CD8-positive, alpha-beta memory T cell (primary cell): Measurements from ENCODE around the gene MYOC. TPM values are rescaled to one million over a fixed set of nuclear protein-coding genes. Genes with fewer than 3 reads are reported as not detected.
A peak's percentile ranks its signal among the peaks of the same experiment; 100 is the strongest.
"Not testable (repeated sequence)": the region's sequence is repeated elsewhere in the genome, so short reads cannot be mapped to it uniquely, and the experiment has no call there.

ENCODE experiments used
- CTCF ChIA-PET: fragments of 350-600 bp; sonication (Branson Sonifier 250); formaldehyde crosslinking; loops from one replicate; lab custom pipeline; 2021; ENCODE audit warnings: antibody characterized with exemption; lab: Charles Lee
- POLR2A ChIA-PET: fragments of 350-600 bp; sonication (Branson Sonifier 250); formaldehyde crosslinking; loops from one replicate; lab custom pipeline; 2021; ENCODE audit warnings: antibody characterized with exemption; lab: Charles Lee
- DNase-seq, 5 donors: peaks; one replicate each; pipeline versions ENCODE4 v3.0.0 to v3.0.0-alpha.2; 2020 to 2022; ENCODE audit warnings: mixed read lengths in 1 of 5
- H3K27ac ChIP-seq: one replicate; pipeline ENCODE4 v1.7.0; 2013; ENCODE audit warnings: low read depth, mild to moderate bottlenecking, low read length, moderate library complexity
- H3K27me3 ChIP-seq: 2 replicates; pipeline ENCODE4 v1.7.0; 2013; ENCODE audit warnings: low read length, mild to moderate bottlenecking; ENCODE audit not compliant: insufficient read depth, poor library complexity, severe bottlenecking
- H3K36me3 ChIP-seq: 2 replicates; pipeline ENCODE4 v1.7.0; 2013; ENCODE audit warnings: mild to moderate bottlenecking, low read length, moderate library complexity; ENCODE audit not compliant: insufficient read depth
- H3K4me1 ChIP-seq: 2 replicates; pipeline ENCODE4 v1.7.0; 2013; ENCODE audit warnings: mild to moderate bottlenecking, low read length, moderate library complexity; ENCODE audit not compliant: insufficient read depth
- H3K4me3 ChIP-seq: 2 replicates; pipeline ENCODE4 v1.7.0; 2013; ENCODE audit warnings: mild to moderate bottlenecking, low read length
- H3K9me3 ChIP-seq: 2 replicates; pipeline ENCODE4 v1.7.0; 2013; ENCODE audit warnings: mild to moderate bottlenecking, low read length
- H3K27ac Mint-ChIP-seq, 8 donors: one replicate each; pipeline ENCODE4 v1.8.0; 2020 to 2021; ENCODE audit warnings: mixed read lengths in 8 of 8, mild to moderate bottlenecking in 6 of 8, inconsistent platforms in 3 of 8, moderate library complexity in 3 of 8
- H3K27me3 Mint-ChIP-seq, 2 donors: one replicate each; pipeline ENCODE4 v1.8.0; 2020 to 2021; ENCODE audit warnings: mixed read lengths in 2 of 2, mild to moderate bottlenecking in 1 of 2, moderate library complexity in 1 of 2
- H3K36me3 Mint-ChIP-seq, 3 donors: one replicate each; pipeline ENCODE4 v1.8.0; 2020 to 2021; ENCODE audit warnings: mixed read lengths in 3 of 3, inconsistent platforms in 1 of 3, mild to moderate bottlenecking in 1 of 3
- H3K4me1 Mint-ChIP-seq, 3 donors: one replicate each; pipeline ENCODE4 v1.8.0; 2020 to 2021; ENCODE audit warnings: mixed read lengths in 3 of 3, inconsistent platforms in 1 of 3, mild to moderate bottlenecking in 1 of 3
- H3K4me3 Mint-ChIP-seq, 7 donors: one replicate each; pipeline ENCODE4 v1.8.0; 2020 to 2021; ENCODE audit warnings: mixed read lengths in 7 of 7, mild to moderate bottlenecking in 6 of 7, moderate library complexity in 4 of 7, inconsistent platforms in 2 of 7
- H3K9me3 Mint-ChIP-seq, 5 donors: one replicate each; pipeline ENCODE4 v1.8.0; 2020 to 2022; ENCODE audit warnings: mixed read lengths in 5 of 5, mild to moderate bottlenecking in 3 of 5, moderate library complexity in 2 of 5, inconsistent platforms in 1 of 5
- polyA plus RNA-seq: library from polyadenylated mRNA; unstranded; fragments of 300-500 nt; fragmentation: Illumina TruSeq; gene quantifications from one replicate; pipeline ENCODE4 v1.2.3, GENCODE V29; 2021
- total RNA-seq, 2 experiments: library from RNA; stranded (reverse); gene quantifications; one replicate each; pipeline ENCODE4 v1.2.3, GENCODE V29; 2021

The MYOC gene
- total and polyA plus RNA-seq, 3 experiments from 2014 or later = not detected

DNA sequence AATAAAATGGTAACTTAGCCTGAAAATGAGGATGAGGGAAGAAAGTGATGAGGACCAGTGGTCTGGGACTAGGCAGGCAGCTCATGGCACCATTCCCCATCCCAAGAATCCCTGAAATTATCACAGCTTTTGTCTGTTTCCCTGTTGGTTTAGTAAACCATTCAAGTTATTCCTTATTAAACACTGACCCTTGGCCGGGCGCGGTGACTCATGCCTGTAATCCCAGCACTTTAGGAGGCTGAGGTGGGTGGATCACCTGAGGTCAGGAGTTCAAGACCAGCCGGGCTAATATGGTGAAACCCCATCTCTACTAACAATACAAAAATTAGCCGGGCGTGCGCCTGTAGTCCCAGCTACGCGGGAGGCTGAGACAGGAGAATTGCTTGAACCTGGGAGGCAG is 3.7 kb upstream of the MYOC start:
- H3K27me3 ChIP-seq, H3K27ac ChIP-seq, H3K9me3 ChIP-seq, H3K4me1 ChIP-seq, H3K36me3 ChIP-seq, H3K4me3 ChIP-seq, DNase-seq, H3K36me3 Mint-ChIP-seq, H3K9me3 Mint-ChIP-seq: not testable (repeated sequence)
- CTCF ChIA-PET = interaction anchor here (1.4 to 2.7 kb wide), 4 partner anchors 11 to 330 kb away, joined by 3 to 16 read pairs (median 4); no protein-coding TSS in a partner anchor
- peaks cover 7 to 10% (median 10%) of the 10 kb centered on the region in 3 donors for H3K4me1 Mint-ChIP-seq
- peak overlapping the region in 1 of 8 donors; percentile 38 for H3K27ac Mint-ChIP-seq
- peak overlapping the region in 1 of 7 donors; percentile 63 for H3K4me3 Mint-ChIP-seq
- peaks cover 13 to 53% of the 10 kb centered on the region in 2 donors for H3K27me3 Mint-ChIP-seq
- POLR2A ChIA-PET = interaction anchor here (1.0 kb wide), 1 partner anchor 125 kb away, joined by 3 read pairs; no protein-coding TSS in a partner anchor

DNA sequence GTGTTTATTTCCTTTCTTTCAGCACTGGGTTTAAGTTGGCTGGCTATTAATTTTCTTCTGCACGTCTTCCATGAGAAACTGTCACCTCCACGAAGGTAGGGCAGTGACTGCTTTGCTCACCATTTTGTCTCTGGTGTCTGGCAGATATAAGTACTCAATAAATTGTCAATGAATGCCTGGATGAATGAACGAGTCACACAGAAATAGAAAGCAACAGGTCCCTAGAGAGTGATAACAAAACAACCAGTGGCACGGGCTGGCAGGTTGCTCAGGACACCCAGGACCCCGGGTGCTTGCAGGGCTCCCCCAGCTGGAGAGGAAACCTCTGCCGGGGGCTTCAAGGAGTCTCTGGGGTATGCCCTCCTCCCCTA is 3.2 kb upstream of the MYOC start:
- H3K27me3 ChIP-seq = peaks cover 10% of the 10 kb centered on the region
- Mint-ChIP-seq H3K27ac (peak overlapping the region in 1 of 8 donors; percentile 38), H3K27me3 (peaks cover 15 to 58% of the 10 kb centered on the region in 2 donors), H3K36me3 (no peaks in the 10 kb centered on the region), H3K9me3 (no peaks in the 10 kb centered on the region), H3K4me3 (peak overlapping the region in 4 of 7 donors; percentile 26 to 71 (median 42)), H3K4me1 (peaks cover 7 to 10% (median 10%) of the 10 kb centered on the region in 3 donors)
- peaks cover 6% of the 10 kb centered on the region for H3K4me1 ChIP-seq
- H3K4me3 ChIP-seq = no peak overlapping the region
- DNase-seq = no peak
- CTCF ChIA-PET = interaction anchor here (1.0 to 2.7 kb wide), 5 partner anchors 10 to 331 kb away, joined by 3 to 16 read pairs (median 4); no protein-coding TSS in a partner anchor
- no peaks in the 10 kb centered on the region for H3K9me3 ChIP-seq
- POLR2A ChIA-PET = interaction anchor here (1.0 kb wide), 1 partner anchor 125 kb away, joined by 3 read pairs; no protein-coding TSS in a partner anchor
- H3K36me3 ChIP-seq = no peaks in the 10 kb centered on the region
- no peak overlapping the region for H3K27ac ChIP-seq

GRCh38 chr1:171654942-171655745 is 2.7 kb upstream of the MYOC start:
- peaks cover 7 to 10% (median 10%) of the 10 kb centered on the region in 3 donors for H3K4me1 Mint-ChIP-seq
- peak; percentile 26 to 70 (median 45) for DNase-seq
- H3K27ac ChIP-seq = no peak overlapping the region
- no peak overlapping the region for H3K4me3 ChIP-seq
- H3K4me1 ChIP-seq = peaks cover 6% of the 10 kb centered on the region
- H3K27ac Mint-ChIP-seq = no peak overlapping the region
- H3K36me3 Mint-ChIP-seq = no peaks in the 10 kb centered on the region
- H3K27me3 ChIP-seq = peaks cover 10% of the 10 kb centered on the region
- ChIA-PET POLR2A (interaction anchor here (1.0 kb wide), 1 partner anchor 126 kb away, joined by 3 read pairs; no protein-coding TSS in a partner anchor), CTCF (interaction anchor here (1.0 to 2.7 kb wide), 7 partner anchors 9 to 342 kb away, joined by 3 to 16 read pairs (median 3); no protein-coding TSS in a partner anchor)
- peaks cover 16 to 60% of the 10 kb centered on the region in 2 donors for H3K27me3 Mint-ChIP-seq
- no peaks in the 10 kb centered on the region for H3K9me3 Mint-ChIP-seq
- peak overlapping the region in 6 of 7 donors; percentile 26 to 71 (median 54) for H3K4me3 Mint-ChIP-seq
- H3K9me3 ChIP-seq = no peaks in the 10 kb centered on the region
- H3K36me3 ChIP-seq = no peaks in the 10 kb centered on the region

GRCh38 chr1:171654201-171654941 is 1.9 kb upstream of the MYOC start:
- Mint-ChIP-seq H3K9me3 (no peaks in the 10 kb centered on the region), H3K27ac (no peak overlapping the region), H3K27me3 (peaks cover 16 to 63% of the 10 kb centered on the region in 2 donors), H3K4me3 (no peak overlapping the region), H3K4me1 (peaks cover 7 to 10% (median 10%) of the 10 kb centered on the region in 3 donors), H3K36me3 (no peaks in the 10 kb centered on the region)
- peaks cover 6% of the 10 kb centered on the region for H3K4me1 ChIP-seq
- POLR2A ChIA-PET = no interaction called here
- CTCF ChIA-PET = interaction anchor here (1.3 to 2.7 kb wide), 4 partner anchors 9 to 341 kb away, joined by 3 to 16 read pairs (median 4); no protein-coding TSS in a partner anchor
- peaks cover 10% of the 10 kb centered on the region for H3K27me3 ChIP-seq
- no peak overlapping the region for H3K27ac ChIP-seq
- H3K9me3 ChIP-seq = no peaks in the 10 kb centered on the region
- H3K36me3 ChIP-seq = no peaks in the 10 kb centered on the region
- no peak for DNase-seq
- H3K4me3 ChIP-seq = no peak overlapping the region

DNA sequence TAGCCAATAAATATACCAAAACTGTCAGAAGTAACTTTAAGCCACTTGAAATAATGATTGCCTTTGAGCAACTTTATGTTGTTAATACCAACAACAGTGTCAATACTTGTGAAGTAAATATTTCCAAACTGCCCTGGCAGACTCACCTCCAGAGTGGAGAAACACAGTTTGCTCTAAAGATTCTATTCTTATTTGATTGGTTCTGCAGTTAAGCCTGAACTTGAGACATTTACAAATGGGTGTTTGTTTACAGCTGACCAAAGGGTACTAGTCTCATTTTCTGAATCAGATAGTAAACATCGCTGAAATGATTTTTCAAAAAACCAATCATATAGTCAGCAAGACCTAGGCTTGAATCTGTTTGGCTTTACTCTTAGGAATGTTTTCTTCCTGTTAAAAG is 1.3 kb upstream of the MYOC start:
- H3K4me3 ChIP-seq = no peak overlapping the region
- no peaks in the 10 kb centered on the region for H3K36me3 Mint-ChIP-seq
- H3K4me3 Mint-ChIP-seq = no peak overlapping the region
- peaks cover 7 to 10% (median 10%) of the 10 kb centered on the region in 3 donors for H3K4me1 Mint-ChIP-seq
- H3K27ac ChIP-seq = no peak overlapping the region
- peaks cover 10% of the 10 kb centered on the region for H3K27me3 ChIP-seq
- H3K9me3 Mint-ChIP-seq = no peaks in the 10 kb centered on the region
- ChIA-PET POLR2A (no interaction called here), CTCF (interaction anchor here (1.4 to 2.7 kb wide), 2 partner anchors 8 to 340 kb away, joined by 3 to 16 read pairs; no protein-coding TSS in a partner anchor)
- H3K27me3 Mint-ChIP-seq = peaks cover 16 to 63% of the 10 kb centered on the region in 2 donors
- no peak for DNase-seq
- H3K36me3 ChIP-seq = no peaks in the 10 kb centered on the region
- no peak overlapping the region for H3K27ac Mint-ChIP-seq
- no peaks in the 10 kb centered on the region for H3K9me3 ChIP-seq
- H3K4me1 ChIP-seq = peaks cover 6% of the 10 kb centered on the region

DNA sequence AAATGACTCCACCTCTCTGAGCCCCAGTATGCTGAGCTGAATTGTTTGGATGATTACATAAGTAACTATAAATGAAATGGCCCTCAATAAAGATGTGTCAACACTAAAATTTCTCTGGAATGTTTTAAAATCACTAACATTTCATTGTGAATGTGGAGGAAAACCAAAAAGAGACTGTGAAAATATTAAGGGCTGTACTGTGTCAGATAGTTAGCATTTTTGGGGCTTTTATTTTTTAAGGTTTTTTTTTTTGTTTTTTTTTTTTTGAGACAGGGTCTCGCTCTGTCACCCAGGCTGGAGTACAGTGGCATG is 6.3 kb downstream of the MYOC start:
- no peaks in the 10 kb centered on the region for H3K9me3 ChIP-seq
- ChIA-PET POLR2A (no interaction called here), CTCF (interaction anchor here (1.3 to 3.5 kb wide), 2 partner anchors 9 to 342 kb away, joined by 4 to 16 read pairs; no protein-coding TSS in a partner anchor)
- no peaks in the 10 kb centered on the region for H3K36me3 Mint-ChIP-seq
- DNase-seq = no peak
- H3K4me1 ChIP-seq = no peaks in the 10 kb centered on the region
- H3K27me3 Mint-ChIP-seq = peaks cover 8 to 13% of the 10 kb centered on the region in 2 donors
- H3K27ac Mint-ChIP-seq = no peak overlapping the region
- no peaks in the 10 kb centered on the region for H3K9me3 Mint-ChIP-seq
- no peak overlapping the region for H3K4me3 Mint-ChIP-seq
- no peaks in the 10 kb centered on the region for H3K36me3 ChIP-seq
- H3K27ac ChIP-seq = no peak overlapping the region
- no peaks in the 10 kb centered on the region for H3K27me3 ChIP-seq
- H3K4me1 Mint-ChIP-seq = peaks cover 6 to 10% (median 10%) of the 10 kb centered on the region in 3 donors
- H3K4me3 ChIP-seq = no peak overlapping the region

GRCh38 chr1:171645553-171646248 is 6.8 kb downstream of the MYOC start:
- Mint-ChIP-seq H3K27ac (no peak overlapping the region), H3K9me3 (no peaks in the 10 kb centered on the region), H3K27me3 (peaks cover 6 to 8% of the 10 kb centered on the region in 2 donors), H3K4me3 (no peak overlapping the region), H3K36me3 (no peaks in the 10 kb centered on the region), H3K4me1 (peaks cover 6 to 10% (median 10%) of the 10 kb centered on the region in 3 donors)
- no peak overlapping the region for H3K27ac ChIP-seq
- H3K4me3 ChIP-seq = no peak overlapping the region
- no peaks in the 10 kb centered on the region for H3K9me3 ChIP-seq
- no peaks in the 10 kb centered on the region for H3K4me1 ChIP-seq
- POLR2A ChIA-PET = no interaction called here
- CTCF ChIA-PET = interaction anchor here (0.8 to 3.5 kb wide), 8 partner anchors 9 to 343 kb away, joined by 3 to 22 read pairs (median 6); no protein-coding TSS in a partner anchor
- H3K36me3 ChIP-seq = no peaks in the 10 kb centered on the region
- H3K27me3 ChIP-seq = no peaks in the 10 kb centered on the region
- DNase-seq = no peak
